HG03280 (cell line): ENCODE results near the gene GPR146.
"Not testable (repeated sequence)": the region's sequence is repeated elsewhere in the genome, so short reads cannot be mapped to it uniquely, and the experiment has no call there.

Experiments used
- ATAC-seq: cut with Tn5 transposase; IDR thresholded peaks from one replicate; pipeline ENCODE4 v1.9.1; 2021; ENCODE audit warnings: mild to moderate bottlenecking, moderate library complexity; ENCODE audit not compliant: unreplicated experiment

Gene GPR146, protein sequence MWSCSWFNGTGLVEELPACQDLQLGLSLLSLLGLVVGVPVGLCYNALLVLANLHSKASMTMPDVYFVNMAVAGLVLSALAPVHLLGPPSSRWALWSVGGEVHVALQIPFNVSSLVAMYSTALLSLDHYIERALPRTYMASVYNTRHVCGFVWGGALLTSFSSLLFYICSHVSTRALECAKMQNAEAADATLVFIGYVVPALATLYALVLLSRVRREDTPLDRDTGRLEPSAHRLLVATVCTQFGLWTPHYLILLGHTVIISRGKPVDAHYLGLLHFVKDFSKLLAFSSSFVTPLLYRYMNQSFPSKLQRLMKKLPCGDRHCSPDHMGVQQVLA

DNA sequence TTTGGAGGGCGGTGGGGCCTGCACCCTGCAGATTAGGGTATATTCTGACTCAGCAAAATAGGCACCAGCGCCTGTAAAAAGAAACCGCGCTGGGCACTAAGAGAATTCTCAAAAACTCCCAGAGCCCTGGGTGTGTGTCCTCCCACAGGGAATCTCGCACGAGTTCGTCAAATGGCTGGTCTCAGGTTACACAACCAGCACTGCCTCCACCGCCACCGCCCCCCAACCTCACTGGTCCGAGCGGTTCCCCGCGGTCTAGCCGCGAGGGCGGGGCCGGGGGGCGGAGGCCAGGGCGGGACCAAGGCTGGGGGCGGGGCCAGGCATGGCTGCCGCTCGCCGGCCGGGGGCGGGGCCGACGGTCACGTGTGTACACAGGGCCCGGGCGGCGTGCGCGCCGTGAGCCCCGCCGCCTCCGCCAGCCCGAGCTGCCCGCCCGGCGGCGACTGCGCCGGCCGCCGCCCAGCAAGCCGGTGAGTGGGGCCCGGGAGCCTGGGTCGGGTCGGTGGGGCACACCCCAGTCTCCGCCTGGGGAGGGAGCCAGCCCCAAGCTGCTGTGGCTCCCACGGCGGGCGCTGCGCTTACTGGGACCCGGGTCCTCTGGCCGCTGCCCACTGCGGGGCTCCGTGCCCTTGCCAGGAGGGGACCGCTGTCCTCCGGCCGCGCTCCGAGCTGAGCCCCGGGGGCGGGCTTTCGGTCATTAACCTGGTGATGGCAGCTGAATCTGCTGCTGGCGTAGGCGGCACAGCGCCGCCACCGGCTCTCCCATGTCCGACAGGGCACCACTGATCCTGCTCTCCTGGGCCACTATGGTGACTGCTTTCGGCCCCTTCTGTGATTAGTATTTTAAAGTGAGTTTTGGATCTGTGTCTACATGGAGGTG, at the start of gene GPR146:
Gene GPR146 (plus strand): TSS at position 358 of the 880 bp plus-strand sequence. CDS start 12,970 bp downstream, outside the sequence.
- peak; percentile 90 for ATAC-seq

DNA sequence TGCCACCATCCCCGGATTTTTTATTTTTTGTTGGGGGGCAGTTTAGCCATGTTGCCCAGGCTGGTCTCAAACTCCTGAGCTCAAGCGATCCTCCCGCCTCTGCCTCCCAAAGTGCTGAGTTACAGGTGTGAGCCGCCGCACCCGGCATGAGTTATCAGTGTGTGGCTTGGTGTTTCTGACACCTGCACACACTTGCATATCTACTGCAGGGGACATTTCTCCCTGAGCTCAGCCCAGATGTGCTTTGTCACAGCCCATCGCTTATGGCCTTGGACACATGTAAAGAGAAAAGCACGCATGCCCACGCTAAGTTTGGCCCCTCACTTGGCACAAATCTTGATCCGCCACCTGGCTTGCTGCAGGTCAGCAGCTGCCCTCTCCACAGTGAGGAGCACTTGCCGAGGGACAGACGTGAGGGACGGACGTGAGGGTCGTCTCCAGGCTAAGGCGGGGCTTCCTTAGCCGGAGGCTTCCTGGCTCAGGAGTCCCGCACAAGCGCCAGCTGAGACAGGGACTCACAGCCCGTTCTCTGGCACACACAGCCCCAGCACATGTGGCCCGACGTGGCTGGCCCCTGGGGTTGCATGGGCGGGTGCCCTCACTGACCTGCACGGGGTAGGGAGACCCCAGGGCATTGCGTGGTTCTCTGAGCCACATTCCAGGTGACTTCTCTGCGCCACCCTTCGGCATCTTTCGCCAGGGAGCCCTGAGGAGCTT, 49.6 kb upstream of the GPR146 start:
- ATAC-seq = no peak

DNA sequence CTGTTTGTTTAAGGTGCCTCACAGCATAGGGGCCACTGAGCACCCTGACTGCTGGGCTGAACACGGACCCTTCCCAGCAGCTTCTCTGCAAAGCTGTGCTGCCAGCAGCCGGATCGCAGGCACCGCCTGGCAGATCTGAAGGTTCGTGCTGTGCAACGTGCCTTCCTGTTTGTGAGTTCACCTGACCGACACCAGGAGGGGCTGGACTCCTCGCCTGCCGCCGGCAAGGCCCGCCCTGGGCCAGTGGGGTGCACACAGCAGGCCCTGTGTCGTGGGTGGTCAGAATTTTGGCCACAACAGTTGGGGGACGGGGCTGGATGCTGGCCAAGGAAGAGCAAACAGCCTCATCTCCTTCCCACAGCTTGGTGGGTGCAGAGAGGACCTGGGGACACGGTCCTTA, 48.8 kb upstream of the GPR146 start:
- no peak for ATAC-seq

DNA sequence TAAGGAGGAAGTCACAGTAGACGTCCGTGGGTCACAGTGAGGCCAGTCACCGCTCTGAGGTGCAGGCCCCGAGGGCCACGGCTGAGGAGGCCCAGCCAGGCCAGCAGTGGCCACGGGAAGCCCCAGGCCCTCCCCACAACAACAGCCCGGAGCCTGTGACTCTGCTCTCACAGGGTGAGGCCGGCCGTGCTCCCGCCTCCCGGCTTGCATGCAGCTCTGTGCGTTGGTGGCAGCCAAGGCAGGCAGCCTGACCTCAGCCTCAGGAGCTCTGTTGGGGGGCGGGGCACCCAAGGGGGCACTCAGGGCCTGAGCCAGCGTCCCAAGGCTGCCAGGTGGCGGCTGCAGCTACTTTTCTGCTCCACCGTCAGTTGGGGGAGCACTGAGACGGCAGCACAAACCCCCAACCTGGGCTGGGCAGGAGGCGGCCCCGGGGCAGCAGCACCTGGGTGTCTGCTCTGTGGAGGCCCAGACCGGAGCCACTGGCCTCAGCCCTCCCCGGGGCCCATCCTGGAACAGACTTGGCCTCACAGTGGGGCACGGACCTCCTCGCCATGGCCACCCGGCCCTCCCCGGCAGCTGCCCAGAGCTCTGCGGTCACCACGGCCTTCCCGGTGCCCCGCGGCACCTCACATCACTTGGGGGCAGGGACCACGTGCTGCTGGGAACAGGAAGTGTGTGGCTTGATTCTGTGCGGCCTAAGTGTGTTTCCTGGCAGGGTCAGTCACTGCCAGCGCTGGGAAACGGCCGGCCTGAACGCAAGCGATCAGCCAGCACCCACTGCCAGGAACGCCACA, 48.1 kb upstream of the GPR146 start:
- no peak for ATAC-seq

DNA sequence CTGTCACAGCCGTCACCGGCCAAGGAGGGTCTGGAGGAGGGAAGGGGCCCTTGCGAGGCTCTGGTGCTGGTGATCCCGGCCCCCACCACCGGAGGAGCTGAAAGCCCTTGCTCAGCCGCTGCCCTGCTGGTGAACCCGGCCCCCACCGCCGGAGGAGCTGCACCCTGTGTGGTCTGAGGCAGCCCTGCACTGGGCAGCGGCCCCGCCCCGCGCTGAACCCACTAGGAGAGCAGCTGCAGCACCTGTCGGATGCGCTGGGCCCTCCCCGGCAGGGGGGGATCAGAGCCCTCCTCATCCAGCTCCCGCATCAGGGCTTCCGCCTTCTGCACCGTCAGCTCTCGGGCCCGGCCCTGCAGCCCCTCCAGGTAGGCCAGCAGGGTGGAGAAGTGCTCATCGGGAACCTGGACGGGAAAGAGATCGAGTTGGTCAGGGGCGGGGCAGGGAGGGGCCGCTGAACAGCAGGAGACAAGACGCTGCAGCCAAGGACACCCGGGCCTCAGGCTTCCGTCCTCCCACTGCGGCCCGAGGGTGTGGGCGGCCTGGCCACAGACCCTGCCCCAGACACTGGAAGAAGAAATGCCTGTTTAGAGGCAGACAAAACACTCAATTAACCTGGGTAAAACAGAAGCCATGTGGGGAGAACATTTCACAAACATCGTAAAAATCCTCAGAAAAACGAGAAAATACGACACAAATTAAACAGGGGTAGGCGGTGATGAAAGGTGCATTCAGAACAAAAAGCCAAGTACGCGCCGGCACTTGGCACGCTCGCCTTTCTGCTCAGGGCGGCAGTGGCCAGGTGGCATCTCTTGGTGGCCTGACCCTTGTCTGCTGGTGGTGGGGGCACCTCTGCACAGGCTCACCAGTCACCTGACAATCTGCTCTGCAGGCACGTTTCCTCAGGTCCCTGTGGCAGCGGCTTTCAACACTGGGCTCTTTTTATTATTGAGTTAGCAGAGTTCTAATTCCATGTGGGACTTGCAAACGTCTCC, 46.6 kb upstream of the GPR146 start:
- ATAC-seq = no peak

DNA sequence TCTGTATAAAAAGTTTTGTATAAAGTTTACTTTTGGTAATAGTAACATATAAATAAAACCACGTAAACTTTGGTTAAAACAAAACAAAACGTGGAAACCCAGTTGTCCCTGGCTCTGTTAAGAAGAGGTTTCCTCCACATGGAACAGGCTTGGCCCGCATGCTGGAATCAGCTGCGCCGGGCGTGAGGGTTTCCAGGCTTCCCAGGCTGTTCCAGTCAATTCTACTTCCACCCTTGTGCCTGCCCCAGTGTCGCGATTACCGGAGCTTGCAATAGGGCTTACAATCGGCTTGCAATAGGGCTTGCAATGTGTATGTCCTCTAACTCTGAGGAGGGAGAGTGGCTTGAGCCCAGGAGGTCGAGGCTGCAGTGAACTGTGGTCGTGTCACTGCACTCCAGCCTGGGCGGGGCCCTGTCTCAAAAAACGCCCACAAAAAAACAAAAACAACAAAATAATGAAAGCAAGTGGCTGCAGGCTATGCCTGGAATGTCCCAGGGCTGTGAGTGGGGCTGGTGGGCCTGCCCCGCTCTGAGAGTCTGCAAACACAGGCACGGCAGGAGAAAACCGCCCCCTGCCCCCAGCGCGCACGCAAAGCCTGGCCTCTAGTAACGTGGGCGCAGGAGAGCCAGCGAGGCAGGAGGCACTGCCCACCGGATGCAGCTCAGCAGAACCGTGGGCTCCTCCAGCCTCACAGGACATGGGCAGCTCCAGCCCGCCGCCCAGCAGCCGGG, 45.0 kb upstream of the GPR146 start:
- ATAC-seq = no peak

DNA sequence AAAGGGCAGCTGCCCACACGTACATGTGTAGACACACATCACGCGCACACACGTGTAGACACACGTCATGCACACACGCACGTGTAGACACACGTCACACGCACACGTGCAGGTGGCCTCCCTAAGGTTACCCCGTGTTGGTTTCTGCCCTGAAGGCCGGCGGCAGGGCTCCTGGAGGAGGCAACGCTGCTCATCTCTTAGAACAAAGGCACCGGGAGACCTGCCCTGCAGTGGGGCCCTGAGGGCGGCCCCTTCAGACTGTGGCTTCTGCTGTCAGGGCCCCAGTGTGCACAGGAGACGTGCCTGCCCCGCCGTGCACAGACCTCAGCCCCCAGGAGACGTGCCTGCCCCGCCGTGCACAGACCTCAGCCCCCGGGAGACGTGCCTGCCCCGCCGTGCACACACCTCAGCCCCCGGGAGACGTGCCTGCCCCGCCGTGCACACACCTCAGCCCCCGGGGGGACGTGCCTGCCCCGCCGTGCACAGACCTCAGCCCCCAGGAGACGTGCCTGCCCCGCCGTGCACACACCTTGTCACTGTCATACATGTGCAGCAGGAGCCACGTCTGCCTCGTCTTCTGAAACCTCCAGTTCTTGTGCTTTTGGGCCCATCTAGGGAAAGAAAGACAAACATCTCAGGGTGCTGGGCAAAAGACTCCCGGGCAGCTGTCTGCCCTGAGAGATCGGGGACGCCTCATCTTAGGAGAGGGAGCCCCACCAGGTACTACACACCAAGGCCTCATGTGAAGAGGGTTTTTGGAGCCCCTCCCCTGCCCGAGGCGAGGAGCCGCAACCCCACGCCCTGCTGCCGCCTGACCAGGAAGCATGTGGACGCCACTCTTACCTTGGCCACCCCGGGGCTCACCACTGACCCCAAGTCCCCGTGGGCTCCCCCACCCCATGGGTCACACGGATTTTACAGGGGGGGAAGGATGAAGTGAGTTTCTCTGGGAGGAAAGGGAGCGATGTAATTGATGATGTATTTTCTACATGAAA, 44.1 kb upstream of the GPR146 start:
- ATAC-seq = peak; percentile 40

DNA sequence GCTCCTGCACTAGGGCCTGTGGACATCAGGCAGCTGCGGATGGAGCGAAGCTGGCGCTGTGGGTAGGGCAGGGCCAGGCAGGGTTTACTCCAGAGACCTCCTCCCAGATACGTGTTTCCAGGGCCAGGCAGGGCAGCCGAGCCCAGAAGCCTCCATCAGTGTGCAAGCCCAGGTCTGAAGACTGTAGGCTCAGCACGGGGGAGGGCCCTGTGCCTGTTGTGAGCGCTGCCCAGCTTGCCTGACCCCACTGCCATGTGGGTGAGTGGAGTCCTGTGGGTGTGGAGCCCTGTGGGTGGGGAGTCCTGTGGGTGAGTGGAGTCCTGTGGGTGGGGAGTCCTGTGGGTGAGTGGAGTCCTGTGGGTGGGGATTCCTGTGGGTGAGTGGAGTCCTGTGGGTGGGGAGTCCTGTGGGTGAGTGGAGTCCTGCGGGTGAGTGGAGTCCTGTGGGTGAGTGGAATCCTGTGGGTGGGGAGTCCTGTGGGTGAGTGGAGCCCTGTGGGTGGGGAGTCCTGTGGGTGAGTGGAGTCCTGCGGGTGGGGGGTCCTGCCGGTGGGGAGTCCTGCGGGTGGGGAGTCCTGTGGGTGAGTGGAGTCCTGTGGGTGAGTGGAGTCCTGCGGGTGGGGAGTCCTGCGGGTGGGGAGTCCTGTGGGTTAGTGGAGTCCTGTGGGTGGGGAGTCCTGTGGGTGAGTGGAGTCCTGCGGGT, 43.1 kb upstream of the GPR146 start:
- ATAC-seq = not testable (repeated sequence)

DNA sequence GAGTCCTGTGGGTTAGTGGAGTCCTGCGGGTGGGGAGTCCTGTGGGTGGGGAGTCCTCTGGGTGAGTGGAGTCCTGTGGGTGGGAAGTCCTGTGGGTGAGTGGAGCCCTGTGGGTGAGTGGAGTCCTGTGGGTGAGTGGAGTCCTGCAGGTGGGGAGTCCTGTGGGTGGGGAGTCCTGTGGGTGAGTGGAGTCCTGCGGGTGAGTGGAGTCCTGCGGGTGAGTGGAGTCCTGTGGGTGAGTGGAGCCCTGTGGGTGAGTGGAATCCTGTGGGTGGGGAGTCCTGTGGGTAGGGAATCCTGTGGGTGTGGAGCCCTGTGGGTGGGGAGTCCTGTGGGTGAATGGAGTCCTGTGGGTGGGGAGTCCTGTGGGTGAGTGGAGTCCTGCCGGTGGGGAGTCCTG, 42.3 kb upstream of the GPR146 start:
- ATAC-seq = not testable (repeated sequence)

DNA sequence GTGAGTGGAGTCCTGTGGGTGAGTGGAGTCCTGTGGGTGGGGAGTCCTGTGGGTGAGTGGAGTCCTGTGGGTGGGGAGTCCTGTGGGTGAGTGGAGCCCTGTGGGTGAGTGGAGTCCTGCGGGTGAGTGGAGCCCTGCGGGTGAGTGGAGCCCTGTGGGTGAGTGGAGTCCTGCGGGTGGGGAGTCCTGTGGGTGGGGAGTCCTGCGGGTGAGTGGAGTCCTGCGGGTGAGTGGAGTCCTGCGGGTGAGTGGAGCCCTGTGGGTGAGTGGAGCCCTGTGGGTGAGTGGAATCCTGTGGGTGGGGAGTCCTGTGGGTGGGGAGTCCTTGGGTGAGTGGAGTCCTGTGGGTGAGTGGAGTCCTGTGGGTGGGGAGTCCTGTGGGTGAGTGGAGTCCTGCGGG, 41.9 kb upstream of the GPR146 start:
- not testable (repeated sequence) for ATAC-seq

DNA sequence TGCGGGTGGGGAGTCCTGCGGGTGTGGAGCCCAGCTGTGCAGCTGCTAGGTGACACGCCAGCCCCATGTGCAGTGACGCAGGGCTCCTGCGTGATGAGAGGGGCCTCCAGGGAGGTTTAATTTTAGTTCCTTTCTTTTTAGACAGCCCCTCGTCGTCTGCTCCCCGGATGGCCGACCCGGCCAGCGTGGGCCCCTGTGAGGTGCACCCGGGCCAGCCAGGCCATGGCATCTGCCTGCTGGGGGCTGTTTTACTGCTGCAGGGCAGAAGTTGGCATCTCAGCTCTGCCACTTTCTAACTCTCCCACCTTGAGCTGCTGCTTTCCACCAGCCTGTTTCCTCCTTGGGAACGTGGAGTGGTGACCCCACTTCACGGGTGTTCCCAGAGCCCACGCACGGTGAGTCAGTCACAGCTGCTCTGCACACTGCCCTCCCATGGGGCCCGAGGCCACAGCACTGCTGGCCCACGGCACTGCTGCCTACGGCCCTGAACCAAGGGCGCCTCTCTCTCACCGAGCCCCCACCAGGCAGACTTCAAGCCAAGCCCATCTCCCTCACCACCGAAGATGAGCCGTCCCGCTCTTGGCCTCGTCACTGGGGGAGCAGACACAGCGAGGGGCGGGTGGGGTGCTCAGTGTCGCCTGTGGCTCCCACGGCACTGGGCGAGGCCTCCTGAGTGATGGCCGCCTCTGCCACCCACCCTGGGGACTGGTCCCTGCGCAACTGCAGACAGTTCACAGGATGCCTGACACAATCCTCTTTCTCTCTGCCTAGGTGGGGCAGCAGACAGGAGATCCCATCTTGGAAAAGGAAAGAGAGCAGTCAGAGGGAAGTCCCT, 40.1 kb upstream of the GPR146 start:
- no peak for ATAC-seq

DNA sequence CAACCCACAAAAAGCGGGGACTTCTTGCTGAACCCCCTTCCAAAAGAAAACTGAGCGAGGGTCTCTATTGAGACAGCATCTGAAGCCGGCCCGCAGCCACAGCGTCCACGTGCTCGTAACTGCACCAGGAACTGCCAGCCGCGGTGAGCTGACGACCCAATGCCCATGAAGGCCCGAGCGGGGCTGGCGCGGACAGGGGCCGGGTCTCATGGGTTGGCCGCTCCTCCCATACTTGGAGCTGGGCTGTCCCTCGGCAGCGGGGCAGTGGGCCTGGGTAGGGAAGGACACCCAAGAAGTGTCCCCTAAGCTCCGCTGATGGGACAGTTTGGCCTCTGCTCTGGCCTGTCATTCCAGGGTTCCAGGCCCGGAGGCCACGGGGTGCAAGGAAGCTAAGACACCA, 39.0 kb upstream of the GPR146 start:
- ATAC-seq = no peak

DNA sequence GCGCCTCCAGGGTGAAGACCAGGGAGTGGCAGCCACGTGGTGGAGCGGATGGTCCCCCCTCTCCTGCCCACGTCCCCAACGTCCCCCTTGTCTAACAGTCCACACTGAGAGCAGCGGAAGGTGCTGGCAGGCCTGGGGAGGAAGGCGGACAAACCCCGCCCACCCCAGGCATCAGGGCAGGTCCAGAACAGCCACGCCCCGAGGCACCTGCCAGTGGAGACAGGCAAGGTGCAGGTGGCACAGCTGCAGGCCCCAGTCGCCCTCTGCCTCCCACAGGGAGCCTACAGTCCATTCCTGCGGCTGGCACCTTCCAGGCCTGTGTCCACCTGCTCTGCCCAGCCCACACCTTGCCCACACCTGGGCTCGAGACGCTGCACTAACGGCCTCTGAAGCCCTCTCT, 36.4 kb upstream of the GPR146 start:
- no peak for ATAC-seq

DNA sequence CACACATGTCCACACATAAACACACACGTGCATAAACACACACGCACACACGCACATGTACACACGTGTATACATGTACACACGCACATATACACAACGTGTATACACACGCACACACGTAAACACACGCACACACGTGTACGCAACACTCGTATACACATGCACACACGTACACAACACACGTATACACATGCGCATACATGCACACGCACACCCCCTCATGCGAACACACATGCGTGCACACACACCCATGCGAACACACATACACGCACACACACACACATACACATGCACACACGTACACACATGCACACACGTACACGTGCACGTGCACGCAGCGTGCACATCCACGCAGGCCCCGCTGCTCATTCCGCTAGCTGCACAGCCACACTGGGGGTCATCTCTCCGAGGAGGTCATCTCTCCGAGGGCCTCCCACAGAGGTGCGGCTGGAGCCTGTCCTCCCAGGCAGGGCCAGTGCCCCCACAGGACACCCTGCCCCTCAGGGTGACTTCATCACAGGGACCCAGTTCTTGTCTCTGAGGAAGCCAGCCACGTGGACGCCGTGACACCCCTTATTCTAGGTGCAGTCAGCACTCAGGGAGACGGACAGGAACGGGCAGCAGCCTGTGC, 35.5 kb upstream of the GPR146 start:
- ATAC-seq = no peak

DNA sequence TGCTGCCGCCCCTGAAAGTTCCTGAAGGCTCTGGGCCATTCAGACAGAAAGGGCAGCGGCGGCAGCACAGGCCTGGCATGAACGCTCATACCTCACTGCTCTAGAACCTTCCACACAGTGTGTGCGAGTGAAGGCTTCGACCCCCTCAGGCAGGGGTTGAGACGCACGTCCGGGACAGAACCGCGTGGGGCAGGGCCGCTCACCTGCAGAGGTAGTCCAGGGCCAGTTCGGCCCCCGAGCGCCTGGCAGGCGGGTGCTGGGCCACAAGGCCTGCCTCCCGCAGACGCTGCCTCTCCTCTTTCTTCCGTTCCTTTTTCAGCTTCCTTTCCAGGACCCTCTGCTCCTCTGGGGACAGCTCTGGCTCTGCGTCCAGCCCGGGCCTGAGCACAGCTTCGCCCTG, 34.6 kb upstream of the GPR146 start:
- no peak for ATAC-seq

DNA sequence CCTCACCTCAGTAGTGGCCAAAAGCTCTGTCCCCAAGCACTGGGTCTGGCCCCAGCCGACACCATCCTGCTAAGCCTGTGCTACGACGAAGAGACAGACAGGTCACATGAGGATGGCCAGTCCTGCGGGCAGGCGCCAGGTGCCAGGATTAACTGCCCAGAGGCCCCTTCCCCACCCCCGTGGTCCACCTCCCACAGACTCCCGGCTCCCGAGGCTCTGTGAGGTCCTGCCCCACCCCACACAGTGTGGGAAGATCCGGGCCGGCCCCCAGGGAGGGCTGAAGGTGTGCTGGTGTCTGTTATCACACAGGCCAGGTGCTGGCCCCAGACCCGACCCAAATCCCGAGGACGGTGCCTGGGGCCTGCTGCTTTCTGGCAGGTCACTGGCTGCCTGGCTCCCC, 34.1 kb upstream of the GPR146 start:
- no peak for ATAC-seq
